SK-N-MC (cell line): ENCODE data around the gene ADGRB2.

Experiments used
- DNase-seq: peaks from one replicate; pipeline ENCODE4 v3.0.0-alpha.2; 2011; ENCODE audit warnings: low read depth, low spot score
- H3K27ac ChIP-seq: fragments of 200-600 bp; sonication (generic); 2 replicates; pipeline ENCODE4 v1.5.1; 2016; ENCODE audit warnings: mixed run types
- H3K36me3 ChIP-seq: fragments of 200-600 bp; sonication (generic); 2 replicates; pipeline ENCODE4 v1.6.1; 2017; ENCODE audit warnings: antibody characterized with exemption, low read length, mixed read lengths; ENCODE audit not compliant: insufficient read depth
- H3K4me3 ChIP-seq: fragments of 200-600 bp; sonication (generic); 2 replicates; pipeline ENCODE4 v1.5.1; 2016
- H3K9ac ChIP-seq: fragments of 200-600 bp; sonication (generic); 2 replicates; pipeline ENCODE4 v1.8.0; 2017; ENCODE audit warnings: mixed run types, mixed read lengths; ENCODE audit not compliant: insufficient read length
- H3K9me3 ChIP-seq: fragments of 200-600 bp; sonication (generic); 2 replicates; pipeline ENCODE4 v1.6.1; 2017; ENCODE audit warnings: low read depth, mild to moderate bottlenecking, antibody characterized with exemption, low read length, moderate library complexity, mixed read lengths
- EZH2 ChIP-seq: fragments of 200-600 bp; sonication (generic); IDR thresholded peaks from one replicate; pipeline ENCODE4 v1.6.1; 2017; ENCODE audit warnings: antibody characterized with exemption
- FOXP2 ChIP-seq: optimal IDR thresholded peaks from 2 replicates; pipeline ENCODE3; 2011; ENCODE audit warnings: mild to moderate bottlenecking, moderate library complexity; ENCODE audit not compliant: insufficient read depth; ENCODE audit errors: extremely low read length, control extremely low read depth
- POLR2AphosphoS5 ChIP-seq: IDR thresholded peaks from 2 replicates; pipeline ENCODE4 v1.6.1; 2012; ENCODE audit warnings: mild to moderate bottlenecking, low read depth, low read length, borderline replicate concordance

Gene ADGRB2

GRCh38 chr1:31796707-31797106, 32.6 kb upstream of the ADGRB2 start:
- no peak overlapping the region for H3K27ac ChIP-seq
- no peak overlapping the region for H3K9ac ChIP-seq
- TF ChIP-seq EZH2 (no peak), FOXP2 (no peak), POLR2AphosphoS5 (no peak)
- H3K4me3 ChIP-seq: no peak overlapping the region
- H3K36me3 ChIP-seq: no peaks in the 10 kb centered on the region
- H3K9me3 ChIP-seq: no peaks in the 10 kb centered on the region
- no peak for DNase-seq

DNA sequence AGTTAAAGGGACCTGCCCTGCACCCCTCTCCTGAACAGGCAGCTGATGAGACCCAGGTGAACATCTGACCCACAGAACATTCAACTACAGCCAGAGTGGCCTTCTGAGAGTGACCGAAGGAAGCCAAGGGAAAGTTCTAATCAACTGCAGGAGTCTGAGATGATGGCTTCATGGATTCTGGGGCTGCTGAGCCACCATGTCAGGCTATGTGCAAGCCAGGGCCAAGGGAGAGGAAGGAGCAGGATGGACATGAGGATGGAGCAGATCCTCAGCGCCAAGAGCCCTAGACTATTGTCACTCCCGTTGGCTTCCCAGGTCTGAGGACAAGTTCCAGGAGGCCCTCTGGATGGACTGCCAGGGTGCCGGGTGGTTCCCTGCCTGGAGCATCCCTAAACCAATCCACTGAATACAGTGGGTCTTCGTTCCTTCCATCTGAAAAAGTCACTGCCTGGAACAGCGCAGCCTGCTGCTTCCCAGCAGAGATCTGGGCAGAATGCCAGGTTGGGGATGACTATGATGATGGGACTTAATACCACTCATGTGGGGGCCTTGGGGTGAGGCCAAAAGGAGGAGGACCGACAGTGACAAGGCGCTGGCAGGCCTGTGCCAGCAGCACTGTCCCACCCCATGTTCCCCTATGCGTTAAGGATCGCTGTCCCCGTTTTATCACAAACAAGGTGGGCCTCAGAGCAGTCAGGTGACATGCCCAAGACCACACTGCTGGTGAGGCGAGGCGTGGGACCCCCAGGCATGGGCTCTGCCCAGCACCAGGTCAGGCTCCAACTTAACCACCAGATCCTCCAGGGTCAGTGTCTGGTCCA, 31.9 kb upstream of the ADGRB2 start:
- DNase-seq: no peak

GRCh38 chr1:31795096-31795675, 31.0 kb upstream of the ADGRB2 start:
- no peak overlapping the region for H3K4me3 ChIP-seq
- no peak overlapping the region for H3K9ac ChIP-seq
- H3K9me3 ChIP-seq: no peaks in the 10 kb centered on the region
- TF ChIP-seq FOXP2 (no peak), EZH2 (no peak), POLR2AphosphoS5 (no peak)
- DNase-seq: no peak
- H3K36me3 ChIP-seq: no peaks in the 10 kb centered on the region
- H3K27ac ChIP-seq: no peak overlapping the region

More for the DNA sequence above, 31.9 kb upstream of the ADGRB2 start:
- H3K9me3 ChIP-seq: no peaks in the 10 kb centered on the region
- H3K27ac ChIP-seq: no peak overlapping the region
- H3K36me3 ChIP-seq: no peaks in the 10 kb centered on the region
- TF ChIP-seq EZH2 (no peak), POLR2AphosphoS5 (no peak), FOXP2 (no peak)
- H3K4me3 ChIP-seq: no peak overlapping the region
- H3K9ac ChIP-seq: no peak overlapping the region

DNA sequence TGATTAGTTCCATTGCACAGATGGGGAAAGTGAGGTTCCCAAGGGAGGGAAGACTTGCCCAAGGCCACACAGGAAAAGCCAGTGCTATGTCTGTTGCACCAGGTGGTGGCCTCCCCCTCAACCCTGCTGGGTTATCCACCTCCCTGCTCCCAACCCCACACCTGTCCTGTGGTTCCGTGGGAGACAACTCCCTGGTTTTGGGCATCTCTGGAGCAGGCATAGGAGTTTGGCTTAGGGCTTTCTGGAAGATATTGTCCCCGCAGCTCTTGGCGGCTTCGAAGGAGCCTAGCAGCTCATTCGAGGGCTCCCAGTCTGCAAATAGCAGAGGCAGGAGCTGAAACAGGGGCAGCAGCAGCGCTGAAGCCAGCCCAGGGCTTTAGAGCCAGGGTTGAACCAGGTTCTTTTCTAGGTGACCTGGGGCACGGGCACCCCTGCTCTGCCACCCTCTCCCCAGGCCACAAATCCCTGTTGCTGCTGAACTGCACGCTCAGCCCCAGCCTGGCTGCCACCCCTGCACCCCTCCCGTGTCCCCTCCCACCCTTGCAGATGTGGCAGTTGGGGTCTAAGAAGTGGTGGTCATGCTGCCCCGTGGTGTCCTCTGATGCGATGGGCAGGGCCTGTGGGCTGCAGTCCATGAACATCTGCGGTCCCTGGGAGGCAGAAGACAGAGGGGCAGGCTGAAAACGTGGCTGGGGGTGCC, 29.6 kb upstream of the ADGRB2 start:
- DNase-seq: no peak
- Histone ChIP-seq H3K36me3 (no peaks in the 10 kb centered on the region), H3K27ac (no peak overlapping the region), H3K4me3 (no peak overlapping the region), H3K9ac (no peak overlapping the region), H3K9me3 (no peaks in the 10 kb centered on the region)
- TF ChIP-seq FOXP2 (no peak), EZH2 (no peak), POLR2AphosphoS5 (no peak)

- TF ChIP-seq FOXP2: no peak
- TF ChIP-seq EZH2: no peak
- no peak for TF ChIP-seq POLR2AphosphoS5
- Histone ChIP-seq H3K27ac (no peak overlapping the region), H3K4me3 (no peak overlapping the region)
Observed at GRCh38 chr1:31793086-31793485, 28.9 kb upstream of the ADGRB2 start.

DNA sequence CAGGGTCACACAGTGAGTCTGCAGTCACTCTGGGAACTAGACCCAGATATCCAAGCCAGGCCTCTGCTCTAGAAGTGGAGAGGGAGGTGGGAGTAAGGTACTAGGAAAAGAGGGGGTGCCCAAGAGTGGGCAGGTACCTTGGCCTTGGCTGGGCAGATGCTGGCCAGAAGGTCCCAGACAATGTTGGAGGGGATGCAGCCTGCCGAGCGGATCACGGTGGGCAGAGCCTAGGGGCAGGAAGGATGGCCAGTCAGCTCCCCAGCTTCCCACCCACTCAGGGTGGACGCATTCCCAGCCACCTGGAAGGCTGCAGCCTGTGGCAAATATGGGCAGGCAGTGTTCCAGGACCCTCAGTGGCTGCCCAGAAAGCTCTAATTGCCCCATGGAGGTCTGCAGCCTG, 28.4 kb upstream of the ADGRB2 start:
- DNase-seq: no peak
- Histone ChIP-seq H3K4me3 (no peak overlapping the region), H3K27ac (no peak overlapping the region), H3K9me3 (no peaks in the 10 kb centered on the region), H3K9ac (no peak overlapping the region), H3K36me3 (no peaks in the 10 kb centered on the region)
- no peak for TF ChIP-seq FOXP2
- no peak for TF ChIP-seq EZH2
- no peak for TF ChIP-seq POLR2AphosphoS5

More at GRCh38 chr1:31793086-31793485, 28.9 kb upstream of the ADGRB2 start:
- Histone ChIP-seq H3K36me3 (no peaks in the 10 kb centered on the region), H3K9ac (no peak overlapping the region), H3K9me3 (no peaks in the 10 kb centered on the region)
- DNase-seq: no peak

GRCh38 chr1:31792116-31792515, 28.0 kb upstream of the ADGRB2 start:
- no peak overlapping the region for H3K27ac ChIP-seq
- no peak for DNase-seq
- no peaks in the 10 kb centered on the region for H3K36me3 ChIP-seq
- no peak overlapping the region for H3K4me3 ChIP-seq
- H3K9me3 ChIP-seq: no peaks in the 10 kb centered on the region
- TF ChIP-seq EZH2 (no peak), POLR2AphosphoS5 (no peak), FOXP2 (no peak)
- no peak overlapping the region for H3K9ac ChIP-seq

GRCh38 chr1:31791131-31791858, 27.2 kb upstream of the ADGRB2 start:
- no peak for TF ChIP-seq POLR2AphosphoS5
- no peak for TF ChIP-seq FOXP2
- TF ChIP-seq EZH2: no peak
- Histone ChIP-seq H3K9ac (no peak overlapping the region), H3K27ac (no peak overlapping the region)

More at GRCh38 chr1:31791131-31791858, 27.2 kb upstream of the ADGRB2 start:
- H3K9me3 ChIP-seq: no peaks in the 10 kb centered on the region
- no peak for DNase-seq
- no peaks in the 10 kb centered on the region for H3K36me3 ChIP-seq
- H3K4me3 ChIP-seq: no peak overlapping the region
